ENCODE results near the gene PCBP3. TPM values are rescaled to one million over a fixed set of nuclear protein-coding genes. Genes with fewer than 3 reads are reported as not detected.

Gene PCBP3
- total RNA-seq, 1 donor: 1.1 TPM

DNA sequence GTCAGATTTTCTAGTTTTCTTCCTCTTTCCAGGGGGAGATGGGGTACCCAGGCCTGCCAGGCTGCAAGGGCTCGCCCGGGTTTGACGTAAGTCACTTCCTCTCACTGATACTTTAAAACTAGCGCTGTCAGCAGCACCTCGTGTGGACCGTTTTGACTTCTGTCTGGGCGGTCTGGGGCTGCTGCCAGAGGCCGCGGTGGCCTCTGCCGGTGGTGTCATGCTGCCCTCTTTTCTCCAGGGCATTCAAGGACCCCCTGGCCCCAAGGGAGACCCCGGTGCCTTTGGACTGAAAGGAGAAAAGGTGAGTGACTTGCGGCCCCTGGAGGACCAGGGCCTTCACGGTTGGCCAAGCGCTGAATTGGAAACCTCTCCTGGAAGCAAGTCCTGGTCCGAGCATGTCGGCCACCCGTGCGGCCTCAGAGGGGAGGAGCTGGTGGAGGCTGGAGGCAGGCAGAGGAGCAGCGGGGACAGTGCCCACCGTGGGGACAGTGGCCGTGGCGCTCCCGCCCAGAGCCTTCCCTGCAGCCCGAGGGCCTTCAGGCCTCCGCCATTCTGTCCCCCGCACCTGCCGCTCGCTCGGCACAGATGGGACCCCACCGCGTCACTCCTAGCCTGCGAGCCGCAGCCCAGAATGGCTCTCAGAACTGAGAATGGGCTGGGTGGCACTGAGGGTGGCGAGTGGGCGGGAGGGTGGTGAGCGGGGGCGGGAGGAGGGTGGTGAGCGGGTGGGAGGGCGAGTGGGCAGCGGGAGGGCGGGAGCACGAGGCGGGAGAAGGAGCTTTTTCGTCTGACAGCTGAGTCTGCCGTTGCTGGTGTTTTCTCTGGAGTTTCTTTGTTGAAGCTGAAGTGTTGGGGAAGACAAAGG lies 347.4 kb downstream of the PCBP3 start:
- peak overlapping the region; percentile 68 for H3K27ac ChIP-seq (ENCODE audit: low read depth, low read length)
- no peak overlapping the region for H2AFZ ChIP-seq (ENCODE audit: low read length)
- H3K27me3 ChIP-seq (ENCODE audit: insufficient read depth, low read length): no peaks in the 10 kb centered on the region
- peaks cover 3% of the 10 kb centered on the region for H3K4me1 ChIP-seq (ENCODE audit: insufficient read depth, low read length)
- DNase-seq (ENCODE audit: insufficient read length, low spot score, missing footprints): peak; percentile 87
- peaks cover 89% of the 10 kb centered on the region for H3K36me3 ChIP-seq (ENCODE audit: insufficient read depth, low read length)
- no peak overlapping the region for H3K4me2 ChIP-seq (ENCODE audit: insufficient read depth, low read length)
- H4K20me1 ChIP-seq (ENCODE audit: insufficient read depth, low read length): peaks cover 20% of the 10 kb centered on the region
- no peaks in the 10 kb centered on the region for H3K9me3 ChIP-seq (ENCODE audit: low read depth, low read length)
- TF ChIP-seq, protein P1, sequence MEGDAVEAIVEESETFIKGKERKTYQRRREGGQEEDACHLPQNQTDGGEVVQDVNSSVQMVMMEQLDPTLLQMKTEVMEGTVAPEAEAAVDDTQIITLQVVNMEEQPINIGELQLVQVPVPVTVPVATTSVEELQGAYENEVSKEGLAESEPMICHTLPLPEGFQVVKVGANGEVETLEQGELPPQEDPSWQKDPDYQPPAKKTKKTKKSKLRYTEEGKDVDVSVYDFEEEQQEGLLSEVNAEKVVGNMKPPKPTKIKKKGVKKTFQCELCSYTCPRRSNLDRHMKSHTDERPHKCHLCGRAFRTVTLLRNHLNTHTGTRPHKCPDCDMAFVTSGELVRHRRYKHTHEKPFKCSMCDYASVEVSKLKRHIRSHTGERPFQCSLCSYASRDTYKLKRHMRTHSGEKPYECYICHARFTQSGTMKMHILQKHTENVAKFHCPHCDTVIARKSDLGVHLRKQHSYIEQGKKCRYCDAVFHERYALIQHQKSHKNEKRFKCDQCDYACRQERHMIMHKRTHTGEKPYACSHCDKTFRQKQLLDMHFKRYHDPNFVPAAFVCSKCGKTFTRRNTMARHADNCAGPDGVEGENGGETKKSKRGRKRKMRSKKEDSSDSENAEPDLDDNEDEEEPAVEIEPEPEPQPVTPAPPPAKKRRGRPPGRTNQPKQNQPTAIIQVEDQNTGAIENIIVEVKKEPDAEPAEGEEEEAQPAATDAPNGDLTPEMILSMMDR (IDR thresholded peaks at IDR 0.05; ENCODE audit: extremely low read depth, low read depth, low read length): no peak
- H3K4me3 ChIP-seq (ENCODE audit: insufficient read depth, low read length): no peak overlapping the region
- peaks cover 91% of the 10 kb centered on the region for H3K79me2 ChIP-seq (ENCODE audit: insufficient read depth, low read length)

DNA sequence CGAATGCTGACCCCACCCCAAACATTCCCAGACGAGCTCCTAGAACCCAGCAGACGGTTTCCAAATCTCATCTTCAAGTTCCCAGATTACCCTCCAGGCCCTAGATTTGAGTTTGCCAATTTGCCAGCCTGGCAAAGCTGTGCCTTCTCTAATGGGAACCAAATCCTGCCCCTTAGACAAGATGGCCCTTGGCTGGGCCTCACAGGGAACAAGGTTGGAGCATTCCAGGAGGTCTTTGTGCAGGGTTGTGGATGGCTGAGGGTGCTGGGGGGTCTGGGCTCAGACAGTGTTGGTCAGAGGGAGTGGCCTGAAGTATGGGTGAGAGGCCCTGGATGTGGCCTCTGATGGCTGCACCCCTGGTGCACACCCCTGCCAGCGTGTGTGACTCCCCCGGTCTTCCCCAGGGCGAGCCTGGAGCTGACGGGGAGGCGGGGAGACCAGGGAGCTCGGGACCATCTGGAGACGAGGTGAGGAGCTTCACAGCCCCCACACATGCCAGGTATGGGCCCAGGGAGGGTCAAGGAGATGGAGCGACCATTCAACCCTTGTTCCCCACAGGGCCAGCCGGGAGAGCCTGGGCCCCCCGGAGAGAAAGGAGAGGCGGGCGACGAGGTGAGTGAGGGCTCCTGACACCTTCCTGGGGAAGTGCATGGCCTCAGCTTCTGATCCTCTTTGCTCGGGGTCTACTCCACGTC lies 348.2 kb downstream of the PCBP3 start:
- Histone ChIP-seq H3K27ac (ENCODE audit: low read depth, low read length) (peak overlapping the region; percentile 68), H3K9me3 (ENCODE audit: low read depth, low read length) (no peaks in the 10 kb centered on the region), H3K4me1 (ENCODE audit: insufficient read depth, low read length) (peaks cover 3% of the 10 kb centered on the region), H3K4me3 (ENCODE audit: insufficient read depth, low read length) (no peak overlapping the region), H4K20me1 (ENCODE audit: insufficient read depth, low read length) (peaks cover 19% of the 10 kb centered on the region), H3K27me3 (ENCODE audit: insufficient read depth, low read length) (no peaks in the 10 kb centered on the region), H3K79me2 (ENCODE audit: insufficient read depth, low read length) (peaks cover 91% of the 10 kb centered on the region), H2AFZ (ENCODE audit: low read length) (no peak overlapping the region), H3K36me3 (ENCODE audit: insufficient read depth, low read length) (peaks cover 89% of the 10 kb centered on the region), H3K4me2 (ENCODE audit: insufficient read depth, low read length) (no peak overlapping the region)
- TF ChIP-seq, protein P1 (IDR thresholded peaks at IDR 0.05; ENCODE audit: extremely low read depth, low read depth, low read length): no peak
- peak; percentile 85 for DNase-seq (ENCODE audit: insufficient read length, low spot score, missing footprints)

Other genes starting within 250 kb of the PCBP3 start
- gene COL18A1, start 238.6 kb upstream of the PCBP3 start, total RNA-seq: 8.3 and 8.8 TPM in 2 replicates
- 2.9 and 3.2 TPM in 2 replicates for gene SLC19A1, start 101.3 kb upstream of the PCBP3 start, total RNA-seq